Testis (tissue), 3 donors: Measurements from ENCODE around the gene NUP133. TPM values are rescaled to one million over a fixed set of nuclear protein-coding genes. Genes with fewer than 3 reads are reported as not detected.

Source experiments
- DNase-seq: peaks from one replicate; pipeline ENCODE4 v3.0.0-alpha.2; 2019
- H3K27ac ChIP-seq, 2 donors: fragments of 200-600 bp; sonication (generic); one replicate each; pipeline ENCODE4 v1.5.1; 2019
- H3K27me3 ChIP-seq: fragments of 200-600 bp; sonication (generic); one replicate; pipeline ENCODE4 v1.5.1; 2019
- H3K36me3 ChIP-seq: fragments of 200-600 bp; sonication (generic); one replicate; pipeline ENCODE4 v1.5.1; 2017; ENCODE audit warnings: low read depth; ENCODE audit errors: missing control alignments
- H3K4me1 ChIP-seq: fragments of 200-600 bp; sonication (generic); one replicate; pipeline ENCODE4 v1.5.1; 2019
- H3K4me3 ChIP-seq, 2 donors: fragments of 200-600 bp; sonication (generic); one replicate each; pipeline ENCODE4 v1.5.1; 2017 to 2019
- H3K9me3 ChIP-seq: fragments of 200-600 bp; sonication (generic); one replicate; pipeline ENCODE4 v1.5.1; 2017
- POLR2A ChIP-seq: fragments of 450-650 bp; IDR thresholded peaks from one replicate; pipeline ENCODE4 v1.6.1; 2017; ENCODE audit warnings: antibody characterized with exemption, mild to moderate bottlenecking, moderate library complexity
- WGBS, 2 donors: methylation state at CpG; one replicate each; pipeline ENCODE4 v1.1.5; 2018; 5-methylcytosine and 5-hydroxymethylcytosine counted together
- intact Hi-C: fragments of 100-400 bp; cut with DNase I; formaldehyde crosslinking; loops from one replicate; pipeline ENCODE4 v1.15.1; 2023; ENCODE audit warnings: low total_unique reads
- polyA plus RNA-seq: library from polyadenylated mRNA; stranded (reverse); fragments of 350-450 nt; fragmentation: Illumina TruSeq; extraction: RNeasy Lipid Tissue Mini Kit (QIAGEN cat#74804); gene quantifications from one replicate; pipeline ENCODE4 v1.2.3, GENCODE V29; 2014; ENCODE audit warnings: low read depth, low replicate concordance; ENCODE audit not compliant: insufficient read depth
- total RNA-seq, 2 donors: library from RNA; depleted of rRNA; stranded (reverse); fragments of >200 nt; gene quantifications; one replicate each; pipeline ENCODE4 v1.2.3, GENCODE V29; 2016
- TF ChIP-seq, protein P1 (sequence below), 3 experiments: fragments of 450-650 bp in 2 of 3; fragments of 200-600 bp in 1 of 3; sonication (generic) in 1 of 3; IDR thresholded peaks; one replicate each; pipeline ENCODE4 v1.5.1; 2016 to 2019; ENCODE audit warnings: antibody characterized with exemption in 3 of 3, mild to moderate bottlenecking in 2 of 3, moderate library complexity in 1 of 3

Gene NUP133
- total and polyA plus RNA-seq, 3 donors from 2014 or later: 26.5 to 60.9 (median 46.5) TPM

GRCh38 chr1:229409616-229410369, 98.3 kb downstream of the NUP133 start:
- intact Hi-C loops: no loop called here
- no peaks in the 10 kb centered on the region for H3K9me3 ChIP-seq
- no peak for DNase-seq
- no peak overlapping the region for H3K27ac ChIP-seq
- TF ChIP-seq POLR2A: no peak
- TF ChIP-seq, protein P1, sequence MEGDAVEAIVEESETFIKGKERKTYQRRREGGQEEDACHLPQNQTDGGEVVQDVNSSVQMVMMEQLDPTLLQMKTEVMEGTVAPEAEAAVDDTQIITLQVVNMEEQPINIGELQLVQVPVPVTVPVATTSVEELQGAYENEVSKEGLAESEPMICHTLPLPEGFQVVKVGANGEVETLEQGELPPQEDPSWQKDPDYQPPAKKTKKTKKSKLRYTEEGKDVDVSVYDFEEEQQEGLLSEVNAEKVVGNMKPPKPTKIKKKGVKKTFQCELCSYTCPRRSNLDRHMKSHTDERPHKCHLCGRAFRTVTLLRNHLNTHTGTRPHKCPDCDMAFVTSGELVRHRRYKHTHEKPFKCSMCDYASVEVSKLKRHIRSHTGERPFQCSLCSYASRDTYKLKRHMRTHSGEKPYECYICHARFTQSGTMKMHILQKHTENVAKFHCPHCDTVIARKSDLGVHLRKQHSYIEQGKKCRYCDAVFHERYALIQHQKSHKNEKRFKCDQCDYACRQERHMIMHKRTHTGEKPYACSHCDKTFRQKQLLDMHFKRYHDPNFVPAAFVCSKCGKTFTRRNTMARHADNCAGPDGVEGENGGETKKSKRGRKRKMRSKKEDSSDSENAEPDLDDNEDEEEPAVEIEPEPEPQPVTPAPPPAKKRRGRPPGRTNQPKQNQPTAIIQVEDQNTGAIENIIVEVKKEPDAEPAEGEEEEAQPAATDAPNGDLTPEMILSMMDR (IDR thresholded peaks at IDR 0.05): no peak
- no peak overlapping the region for H3K4me3 ChIP-seq
- no peaks in the 10 kb centered on the region for H3K27me3 ChIP-seq
- WGBS, 2 donors: 48 to 51% methylated on average over 12 to 18 of the region's 18 CpGs
- no peaks in the 10 kb centered on the region for H3K36me3 ChIP-seq
- peaks cover 29% of the 10 kb centered on the region for H3K4me1 ChIP-seq

- DNase-seq: no peak
- TF ChIP-seq, protein P1 (IDR thresholded peaks at IDR 0.05): no peak
- no peak for TF ChIP-seq POLR2A
- 32 to 50% methylated on average over 6 to 8 of the region's 8 CpGs for WGBS, 2 donors
- no peaks in the 10 kb centered on the region for H3K27me3 ChIP-seq
- no peaks in the 10 kb centered on the region for H3K9me3 ChIP-seq
- no peak overlapping the region for H3K4me3 ChIP-seq
- H3K4me1 ChIP-seq: peaks cover 29% of the 10 kb centered on the region
- no peaks in the 10 kb centered on the region for H3K36me3 ChIP-seq
- intact Hi-C loops: no loop called here
- no peak overlapping the region for H3K27ac ChIP-seq
These were observed 99.6 kb downstream of the NUP133 start for GRCh38 chr1:229408458-229409037.

GRCh38 chr1:229407206-229408026, 100.7 kb downstream of the NUP133 start:
- no peak for DNase-seq
- Histone ChIP-seq H3K9me3 (no peaks in the 10 kb centered on the region), H3K4me1 (peaks cover 29% of the 10 kb centered on the region), H3K27me3 (no peaks in the 10 kb centered on the region), H3K4me3 (peak overlapping the region; percentile 24 to 31), H3K36me3 (no peaks in the 10 kb centered on the region), H3K27ac (no peak overlapping the region)
- intact Hi-C loops: no loop called here
- TF ChIP-seq POLR2A: no peak
- TF ChIP-seq, protein P1 (IDR thresholded peaks at IDR 0.05): no peak
- 5 to 17% methylated on average over 13 to 68 of the region's 68 CpGs for WGBS, 2 donors

DNA sequence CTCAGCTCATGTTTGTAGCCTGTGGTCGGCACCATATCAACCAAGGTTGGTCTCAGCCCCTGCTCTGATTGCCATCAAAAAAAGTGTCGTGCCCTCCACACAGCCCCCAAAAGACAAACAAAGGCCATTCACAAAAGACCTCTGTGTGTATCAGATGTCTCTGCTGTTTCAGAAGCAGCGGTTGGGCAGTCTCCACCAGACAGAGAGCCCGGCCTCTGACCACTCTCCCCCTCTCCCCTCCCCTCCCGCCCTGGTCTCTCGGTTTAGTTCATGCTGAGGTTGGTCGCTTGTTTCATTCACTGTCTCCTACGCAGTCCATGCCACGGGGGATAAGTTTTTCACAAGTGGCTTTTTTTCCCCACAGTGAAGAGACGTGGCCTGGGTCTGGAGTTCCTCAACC, 101.3 kb downstream of the NUP133 start:
- Histone ChIP-seq H3K4me3 (peak overlapping the region in 1 of 2 donors; percentile 31), H3K27ac (no peak overlapping the region), H3K4me1 (peaks cover 29% of the 10 kb centered on the region), H3K27me3 (no peaks in the 10 kb centered on the region), H3K36me3 (no peaks in the 10 kb centered on the region), H3K9me3 (no peaks in the 10 kb centered on the region)
- intact Hi-C loops: no loop called here
- DNase-seq: no peak
- TF ChIP-seq, protein P1 (IDR thresholded peaks at IDR 0.05): no peak
- 17 to 21% methylated on average over 9 to 10 of the region's 10 CpGs for WGBS, 2 donors
